ENCODE results near the gene RPTOR. TPM values are rescaled to one million over a fixed set of nuclear protein-coding genes. Genes with fewer than 3 reads are reported as not detected.

The RPTOR gene
- polyA plus RNA-seq, 1 donor (not counting 4 experiments of a cell fraction or from before 2014, with no cell fraction given), result 4.0 TPM

- Histone ChIP-seq H3K4me3 (ENCODE audit: control insufficient read depth in 2 of 3, extremely low read depth in 1 of 3, insufficient read depth in 2 of 3, low read depth in 1 of 3, low read length in 3 of 3) (no peak overlapping the region), H3K27me3 (ENCODE audit: control insufficient read depth, extremely low read depth, insufficient read depth, low read length) (no peaks in the 10 kb centered on the region), H3K9ac (ENCODE audit: control insufficient read depth, extremely low read depth, insufficient read depth, low read length) (no peak overlapping the region), H2AFZ (ENCODE audit: control insufficient read depth, low read length) (no peak overlapping the region), H3K9me3 (ENCODE audit: control insufficient read depth, low read depth, low read length) (no peaks in the 10 kb centered on the region), H4K20me1 (ENCODE audit: control insufficient read depth, extremely low read depth, insufficient read depth, low read length) (no peaks in the 10 kb centered on the region), H3K4me2 (ENCODE audit: control insufficient read depth, extremely low read depth, insufficient read depth, low read depth, low read length) (no peak overlapping the region), H3K9me1 (ENCODE audit: control insufficient read depth, extremely low read depth, insufficient read depth, low read length) (no peaks in the 10 kb centered on the region), H3K4me1 (ENCODE audit: control insufficient read depth, extremely low read depth, insufficient read depth, low read length) (peaks cover 38% of the 10 kb centered on the region), H3K27ac (ENCODE audit: control insufficient read depth, insufficient read depth, low read length) (peak overlapping the region; percentile 78), H3K79me2 (ENCODE audit: control insufficient read depth, insufficient read depth, low read length) (no peaks in the 10 kb centered on the region), H3K36me3 (ENCODE audit: control insufficient read depth in 2 of 2, extremely low read depth in 1 of 2, insufficient read depth in 2 of 2, low read length in 2 of 2) (peaks cover 0 to 14% of the 10 kb centered on the region in 2 experiments)
- dilution Hi-C loops (cut with MboI; ENCODE audit: extremely low pct_ligation_motif_present, low sequenced_read_pairs), result no loop called here
- TF ChIP-seq EZH2 (IDR thresholded peaks at IDR 0.05; ENCODE audit: low read length), result no peak
- TF ChIP-seq CTCF (optimal IDR thresholded peaks at IDR 0.05 in 1 of 3, IDR thresholded peaks at IDR 0.05 in 1 of 3, conservative IDR thresholded peaks at IDR 0.05 in 1 of 3; ENCODE audit: extremely low read depth in 1 of 3, insufficient read depth in 2 of 3, low read length in 3 of 3), result no peak
- DNase-seq (ENCODE audit: low read depth, low spot score), result no peak
- no peak for FAIRE-seq
These were observed 317.9 kb downstream of the RPTOR start for GRCh38 chr17:80862481-80862961.

GRCh38 chr17:80862978-80863377, 318.3 kb downstream of the RPTOR start:
- no peak for FAIRE-seq
- Histone ChIP-seq H3K36me3 (ENCODE audit: control insufficient read depth in 2 of 2, extremely low read depth in 1 of 2, insufficient read depth in 2 of 2, low read length in 2 of 2) (peaks cover 0 to 9% of the 10 kb centered on the region in 2 experiments), H3K79me2 (ENCODE audit: control insufficient read depth, insufficient read depth, low read length) (no peaks in the 10 kb centered on the region), H4K20me1 (ENCODE audit: control insufficient read depth, extremely low read depth, insufficient read depth, low read length) (no peaks in the 10 kb centered on the region), H3K9me1 (ENCODE audit: control insufficient read depth, extremely low read depth, insufficient read depth, low read length) (no peaks in the 10 kb centered on the region), H3K4me1 (ENCODE audit: control insufficient read depth, extremely low read depth, insufficient read depth, low read length) (peaks cover 36% of the 10 kb centered on the region), H3K27me3 (ENCODE audit: control insufficient read depth, extremely low read depth, insufficient read depth, low read length) (no peaks in the 10 kb centered on the region), H3K9me3 (ENCODE audit: control insufficient read depth, low read depth, low read length) (no peaks in the 10 kb centered on the region), H3K27ac (ENCODE audit: control insufficient read depth, insufficient read depth, low read length) (no peak overlapping the region), H2AFZ (ENCODE audit: control insufficient read depth, low read length) (no peak overlapping the region), H3K9ac (ENCODE audit: control insufficient read depth, extremely low read depth, insufficient read depth, low read length) (no peak overlapping the region), H3K4me3 (ENCODE audit: control insufficient read depth in 2 of 3, extremely low read depth in 1 of 3, insufficient read depth in 2 of 3, low read depth in 1 of 3, low read length in 3 of 3) (no peak overlapping the region), H3K4me2 (ENCODE audit: control insufficient read depth, extremely low read depth, insufficient read depth, low read depth, low read length) (no peak overlapping the region)
- no peak for TF ChIP-seq EZH2 (IDR thresholded peaks at IDR 0.05; ENCODE audit: low read length)
- no peak for TF ChIP-seq CTCF (optimal IDR thresholded peaks at IDR 0.05 in 1 of 3, IDR thresholded peaks at IDR 0.05 in 1 of 3, conservative IDR thresholded peaks at IDR 0.05 in 1 of 3; ENCODE audit: extremely low read depth in 1 of 3, insufficient read depth in 2 of 3, low read length in 3 of 3)
- DNase-seq (ENCODE audit: low read depth, low spot score), result no peak
- dilution Hi-C loops (cut with MboI; ENCODE audit: extremely low pct_ligation_motif_present, low sequenced_read_pairs), result no loop called here

All from keratinocyte (primary cell).